ENCODE data around the gene IMMT.

The IMMT gene

DNA sequence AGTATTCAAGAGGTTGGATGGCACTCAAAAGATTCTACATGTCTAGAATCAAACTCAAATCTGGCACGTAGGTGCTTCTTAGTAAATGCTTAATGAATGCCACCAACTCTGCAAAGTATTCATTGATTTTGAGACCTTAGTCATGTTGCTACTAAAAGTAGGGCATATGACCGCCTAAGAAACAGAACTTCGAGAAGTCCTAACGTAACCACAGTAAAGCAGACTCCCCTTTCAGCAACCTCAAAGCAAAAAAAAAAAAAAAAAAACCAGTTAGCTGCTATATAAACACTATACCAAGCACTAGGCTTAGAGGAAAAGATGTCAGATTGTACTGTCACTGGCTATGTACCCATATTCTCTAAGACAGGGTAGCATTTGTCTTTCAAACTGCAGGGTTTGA is 55.3 kb downstream of the IMMT start:
- DNase-seq: no peak

DNA sequence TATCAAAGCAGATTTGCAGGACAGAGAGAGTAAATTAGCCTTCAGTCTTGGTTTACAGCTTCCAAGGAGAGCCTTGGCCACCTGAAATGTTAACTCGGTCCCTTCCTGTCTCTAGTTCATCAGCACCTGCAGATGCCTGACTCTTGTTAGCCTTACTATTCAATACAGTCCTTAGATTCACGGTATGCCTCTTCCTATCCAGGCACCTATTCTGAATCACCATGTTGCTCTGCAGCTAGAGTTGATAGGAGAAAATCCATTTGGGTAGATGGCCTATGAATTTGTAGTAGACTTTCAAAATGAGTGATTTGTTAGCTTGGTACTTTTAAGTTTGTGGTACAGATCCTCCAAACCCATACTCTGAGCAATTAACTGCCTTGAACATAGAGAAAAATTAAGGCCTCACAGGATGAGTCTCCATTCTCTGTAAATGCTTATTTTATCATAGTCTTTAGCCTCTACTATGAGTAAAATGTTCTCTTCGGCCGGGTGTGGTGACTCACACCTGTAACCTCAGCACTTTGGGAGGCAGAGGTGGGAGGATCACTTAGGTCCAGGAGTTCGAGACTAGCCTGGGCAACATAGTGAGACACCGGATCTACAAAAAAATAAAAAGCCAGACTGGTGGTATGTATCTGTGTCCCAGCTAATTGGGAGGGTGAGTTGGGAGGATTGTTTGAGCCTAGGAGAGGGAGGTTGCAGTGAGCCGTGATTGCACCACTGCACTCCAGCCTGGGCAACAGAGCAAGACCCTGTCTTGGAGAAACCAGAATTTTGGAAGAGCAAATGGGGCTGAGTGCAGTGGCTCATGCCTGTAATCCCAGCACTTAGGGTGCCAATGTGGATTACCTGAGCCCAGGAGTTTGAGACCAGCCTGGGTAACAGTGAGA is 56.3 kb downstream of the IMMT start:
- no peak for DNase-seq

GRCh38 chr2:86136141-86136540 is 59.1 kb downstream of the IMMT start:
- no peak for DNase-seq

- no peak for DNase-seq
Measured at GRCh38 chr2:86135653-86136052, 59.6 kb downstream of the IMMT start.

- no peak for DNase-seq
Measured at GRCh38 chr2:86134709-86135108, 60.6 kb downstream of the IMMT start.

DNA sequence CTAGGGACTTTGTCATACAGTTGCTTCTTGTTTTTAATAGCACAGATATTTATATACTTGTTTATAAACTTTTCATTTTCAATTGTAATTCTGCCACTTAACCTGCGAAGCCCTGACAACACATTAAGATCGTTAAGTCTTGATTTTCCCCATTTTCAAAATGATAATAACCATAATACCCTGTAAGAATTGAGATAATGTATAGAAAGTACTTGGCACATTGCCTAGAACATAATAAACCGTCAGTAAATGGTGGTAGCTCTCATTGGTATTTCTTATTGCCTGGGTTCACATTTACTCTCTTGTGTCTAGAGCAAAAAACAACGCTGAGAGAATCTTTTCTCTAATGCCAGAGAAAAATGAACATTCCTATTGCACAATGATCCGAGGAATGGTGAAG is 70.6 kb downstream of the IMMT start:
- no peak for DNase-seq

GRCh38 chr2:86123328-86123925 is 71.8 kb downstream of the IMMT start:
- DNase-seq: no peak

DNA sequence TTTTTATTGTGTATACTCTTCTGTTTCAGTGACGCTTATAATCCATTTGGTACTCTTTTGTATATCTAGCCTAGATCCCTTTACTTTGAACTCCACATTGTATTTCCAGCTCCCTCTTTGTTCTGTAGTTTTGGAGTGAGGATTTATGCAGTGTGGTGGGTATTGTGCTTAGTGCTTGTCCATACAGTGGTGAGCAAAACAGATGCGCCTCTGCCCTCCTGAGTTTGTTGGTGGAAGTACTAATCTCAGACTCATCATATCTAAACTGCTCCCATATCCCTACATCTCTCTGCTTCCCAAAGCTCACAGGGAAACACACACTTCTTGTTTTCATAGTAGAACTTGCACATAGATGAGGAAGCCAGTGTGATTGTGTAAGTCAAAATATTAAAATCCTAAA is 77.1 kb downstream of the IMMT start:
- DNase-seq: no peak

GRCh38 chr2:86107031-86107430 is 88.2 kb downstream of the IMMT start:
- DNase-seq: no peak

DNA sequence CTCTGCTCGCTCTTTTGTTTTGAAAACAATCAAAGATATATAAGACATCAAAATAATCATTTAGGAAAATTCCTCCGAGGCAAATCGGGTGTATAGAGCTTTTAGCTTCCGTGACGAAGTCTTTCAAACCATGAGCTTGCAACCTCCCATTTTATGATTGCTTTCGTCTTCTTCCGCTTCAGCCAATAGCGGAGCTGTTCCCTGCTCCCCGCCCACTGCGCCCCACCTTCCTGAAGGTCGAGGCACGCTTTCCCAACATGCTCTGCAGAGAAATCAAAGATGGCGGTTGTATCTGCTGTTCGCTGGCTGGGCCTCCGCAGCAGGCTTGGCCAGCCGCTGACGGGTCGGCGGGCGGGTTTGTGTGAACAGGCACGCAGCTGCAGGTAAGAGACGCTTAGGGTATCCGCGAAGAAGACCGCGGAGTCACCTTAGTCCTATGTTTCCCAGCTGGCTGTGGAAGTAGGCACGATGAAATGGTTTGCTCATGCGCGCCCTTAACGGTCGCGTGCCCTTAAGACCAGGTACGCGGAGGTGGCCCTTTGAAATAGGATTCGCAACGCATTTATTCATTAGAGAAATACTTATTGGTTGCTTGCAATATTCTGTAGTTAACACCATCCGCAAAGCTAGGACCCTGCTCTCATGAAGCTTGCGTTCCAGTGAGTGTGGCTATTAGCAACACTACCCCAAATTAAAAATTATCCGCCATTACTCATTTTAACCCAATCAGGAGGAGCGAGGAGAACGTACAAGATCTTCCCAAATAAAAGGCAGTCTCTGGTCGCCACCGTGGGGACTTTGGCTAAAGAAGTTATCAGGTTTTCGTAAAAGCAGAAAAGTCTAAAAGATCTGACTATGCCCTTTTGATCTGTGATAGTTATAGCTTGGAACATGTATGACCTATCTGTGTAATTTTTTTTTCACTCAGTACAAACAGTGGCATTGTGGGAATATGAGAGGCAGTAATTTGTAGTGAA is 89.0 kb downstream of the IMMT start, which contains the start of gene PTCD3:
Gene PTCD3, plus strand, starts transcription at position 267 of the 977 bp plus-strand sequence. Its CDS starts 13 bp downstream, at position 280.
- DNase-seq: peak; percentile 83

DNA sequence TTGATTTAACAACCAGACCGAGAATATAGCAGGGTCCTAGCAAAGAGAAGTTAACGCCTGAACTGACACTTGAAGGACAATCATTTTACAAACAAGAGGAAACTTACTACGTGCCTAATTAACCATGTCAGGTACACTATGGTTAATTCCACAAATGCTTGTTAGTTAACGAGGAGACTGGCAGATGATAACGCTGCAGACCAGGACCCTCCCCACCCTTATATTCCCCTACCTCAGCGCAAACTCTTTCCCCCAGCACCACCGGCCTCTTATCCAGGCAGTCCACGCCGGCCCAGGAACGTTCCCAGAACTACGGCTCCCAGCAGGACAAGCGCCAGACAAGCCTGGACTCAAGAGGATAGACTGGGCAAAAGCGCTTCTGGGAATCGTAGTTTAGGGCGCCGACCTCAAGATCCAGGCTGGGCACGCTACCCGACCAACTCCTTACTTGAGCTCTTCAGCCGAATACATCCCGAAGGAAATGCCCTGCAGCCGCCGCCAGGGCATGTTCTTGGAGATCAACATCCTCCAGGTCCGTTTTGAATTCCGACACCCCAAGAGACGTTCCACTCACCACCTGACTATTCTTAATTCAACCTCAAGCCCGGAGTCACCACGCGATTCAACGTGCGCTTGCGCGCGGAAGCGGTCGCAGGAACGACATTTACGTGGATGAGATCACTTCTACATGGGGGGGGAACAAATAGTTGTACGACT is 89.9 kb downstream of the IMMT start, which contains the start of gene POLR1A:
Gene POLR1A, minus strand, starts transcription at position 635 of the 717 bp plus-strand sequence. Its CDS starts 110 bp downstream, at position 525.
- peak; percentile 89 for DNase-seq

DNA sequence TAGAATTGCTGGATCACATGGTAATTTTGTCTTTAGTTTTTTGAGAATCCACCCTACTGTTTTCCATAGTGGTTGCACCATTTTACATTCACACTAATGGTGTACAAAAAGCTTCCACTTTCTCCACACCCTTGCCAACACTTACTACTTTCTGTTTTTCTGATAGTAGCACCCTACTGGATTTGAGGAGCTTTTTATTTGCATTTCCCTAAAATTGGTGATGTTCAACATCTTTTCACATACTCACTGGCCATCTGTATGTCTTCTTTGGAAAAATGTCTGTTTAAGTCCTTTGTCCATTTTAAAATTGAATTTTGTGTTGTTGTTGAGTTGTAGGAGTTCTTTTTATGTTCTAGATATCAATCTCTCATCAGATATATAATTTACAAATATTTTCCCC is 93.1 kb downstream of the IMMT start:
- DNase-seq: no peak

DNA sequence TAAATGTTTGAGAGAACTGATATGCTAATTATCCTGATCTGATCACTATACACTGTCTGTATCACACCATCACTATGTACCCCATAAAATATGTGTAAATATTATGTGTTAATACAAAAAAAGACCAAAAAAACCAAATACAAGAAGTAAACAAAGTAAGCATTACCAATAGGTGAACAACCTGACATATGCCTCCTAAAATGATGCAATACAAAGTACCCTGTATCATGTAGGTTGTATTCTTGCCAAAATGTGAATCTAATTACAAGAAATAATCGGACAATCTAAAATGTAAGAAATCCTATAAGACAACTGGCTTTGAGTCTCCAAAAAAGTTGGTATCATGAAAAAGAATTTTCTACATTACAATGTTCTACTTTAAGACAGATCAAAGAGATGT is 97.3 kb downstream of the IMMT start:
- no peak for DNase-seq

DNA sequence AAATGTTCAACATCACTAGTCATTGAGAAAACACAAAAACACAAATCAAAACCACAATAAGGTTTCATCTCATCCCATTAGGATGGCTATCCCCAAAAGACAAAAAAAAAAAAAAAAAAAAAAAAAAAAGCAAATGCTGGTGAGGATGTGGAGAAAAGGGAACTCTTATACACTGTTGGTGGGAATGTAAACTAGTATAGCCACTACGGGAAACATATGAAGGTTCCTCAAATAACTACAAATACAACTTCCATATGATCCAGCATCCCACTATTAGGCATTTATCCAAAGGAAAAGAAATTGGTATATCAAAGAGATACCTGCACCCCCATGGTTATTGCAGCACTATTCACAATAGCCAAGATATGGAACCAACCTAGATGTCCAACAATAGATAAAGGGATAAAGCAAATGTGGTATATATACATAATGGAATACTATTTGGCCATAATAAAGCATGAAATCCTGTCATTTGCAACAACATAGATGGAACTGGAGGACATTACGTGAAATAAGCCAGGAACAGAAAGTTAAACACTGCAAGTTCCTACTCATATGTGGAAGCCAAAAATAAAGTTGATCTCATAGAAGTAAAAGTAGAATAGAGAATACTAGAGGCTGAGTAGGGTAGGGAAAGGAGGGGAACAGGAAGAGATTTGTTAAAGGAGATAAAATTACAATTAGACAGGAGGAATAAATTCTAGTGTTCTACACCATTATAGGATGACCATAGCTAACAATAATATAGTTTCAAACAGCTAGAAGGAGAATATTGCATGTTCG is 98.0 kb downstream of the IMMT start:
- DNase-seq: no peak

GRCh38 chr2:86094229-86094628 is 101.0 kb downstream of the IMMT start:
- DNase-seq: no peak

All from T1000 (cell line).